K562 (cell line): ENCODE data around the gene KCNG4. TPM values are rescaled to one million over a fixed set of nuclear protein-coding genes. Genes with fewer than 3 reads are reported as not detected.
A peak's percentile ranks its signal among the peaks of the same experiment; 100 is the strongest.

Source experiments
- CBX5 ChIP-seq: IDR thresholded peaks from 2 replicates; pipeline ENCODE4 v1.6.1; 2014; ENCODE audit warnings: low read depth, borderline replicate concordance
- ELF2 ChIP-seq: fragments of 250-450 bp; sonication (Bioruptor Pico); IDR thresholded peaks from 2 replicates; pipeline ENCODE4 v1.5.0; 2021; ENCODE audit warnings: mild to moderate bottlenecking
- GABPB1 ChIP-seq: sonication (generic); formaldehyde crosslinking; IDR thresholded peaks from 2 replicates; pipeline ENCODE4 v1.8.0; 2022; ENCODE audit warnings: mild to moderate bottlenecking, missing genetic modification reagents
- GATA2 ChIP-seq: sonication (generic); formaldehyde crosslinking; IDR thresholded peaks from 2 replicates; pipeline ENCODE4 v1.4.0; 2020; ENCODE audit warnings: mild to moderate bottlenecking, missing genetic modification reagents
- GATAD2A ChIP-seq: fragments of 450-650 bp; IDR thresholded peaks from 2 replicates; pipeline ENCODE4 v1.6.1; 2017
- JUND ChIP-seq, 2 experiments: IDR thresholded peaks; 2 replicates in 1 of 2; 3 replicates in 1 of 2; pipeline ENCODE4 v1.6.1; 2011; ENCODE audit warnings: borderline replicate concordance in 2 of 2, low read depth in 2 of 2, low read length in 2 of 2, improper control_type of control experiment in 1 of 2, missing biosample characterization in 1 of 2, missing genetic modification characterization in 1 of 2, missing genetic modification reagents in 1 of 2
- KLF6 ChIP-seq: fragments of 250-450 bp; sonication (Bioruptor Pico); IDR thresholded peaks from 2 replicates; pipeline ENCODE4 v1.4.0; 2020; ENCODE audit warnings: mild to moderate bottlenecking, moderate library complexity, borderline replicate concordance
- PHB ChIP-seq: fragments of 250-450 bp; sonication (Bioruptor Pico); IDR thresholded peaks from 2 replicates; pipeline ENCODE4 v1.5.0; 2021
- RBM14 ChIP-seq: fragments of 200-400 bp; formaldehyde crosslinking; IDR thresholded peaks from 2 replicates; pipeline ENCODE4 v1.6.1; 2018; ENCODE audit warnings: low read depth, mild to moderate bottlenecking, low read length, moderate library complexity, borderline replicate concordance; ENCODE audit not compliant: insufficient read depth
- SMC3 ChIP-seq: conservative IDR thresholded peaks from 2 replicates; pipeline ENCODE4 v1.6.1; 2011; ENCODE audit warnings: low read depth, low read length, improper control_type of control experiment; ENCODE audit not compliant: insufficient read depth
- TAF7 ChIP-seq: fragments of 450-650 bp; IDR thresholded peaks from 2 replicates; pipeline ENCODE4 v1.6.1; 2016; ENCODE audit warnings: missing genetic modification characterization, missing compliant biosample characterization
- XRCC5 ChIP-seq: fragments of 200-400 bp; formaldehyde crosslinking; IDR thresholded peaks from 2 replicates; pipeline ENCODE4 v1.6.1; 2017; ENCODE audit warnings: low read depth, mild to moderate bottlenecking, low read length
- ZNF764 ChIP-seq: fragments of 250-450 bp; sonication (Bioruptor Pico); IDR thresholded peaks from 2 replicates; pipeline ENCODE4 v1.4.0; 2020; ENCODE audit warnings: low read depth, mild to moderate bottlenecking, moderate library complexity
- polyA plus RNA-seq, 8 experiments: library from polyadenylated mRNA; depleted of rRNA in 4 of 8; stranded (reverse) in 5 of 8; unstranded in 3 of 8; fragments of >200 nt; fragmentation: Nextera tagmentation in 2 of 8; fragmentation: Illumina TruSeq in 1 of 8; extraction: Ambion mirVana in 2 of 8; extraction: Trizol in 1 of 8; gene quantifications; 2 replicates each; pipeline versions ENCODE4 v1.2.1 to v1.2.3, GENCODE V29; 2011 to 2014; ENCODE audit warnings: inconsistent platforms in 1 of 8, missing spikeins in 1 of 8
- total RNA-seq, 7 experiments: library from RNA; depleted of rRNA in 6 of 7; stranded (reverse); fragments of >200 nt in 6 of 7; fragmentation: Illumina TruSeq in 2 of 7; extraction: Trizol in 2 of 7; gene quantifications; 2 replicates each; pipeline versions ENCODE4 v1.2.1 to v1.2.3, GENCODE V29; 2011 to 2021; ENCODE audit warnings: low replicate concordance in 1 of 7
- TF ChIP-seq, protein P1 (sequence below): IDR thresholded peaks from 2 replicates; pipeline ENCODE4 v1.6.1; 2011; ENCODE audit not compliant: insufficient read length; ENCODE audit errors: extremely low read depth
- TF ChIP-seq, protein P2 (sequence below): sonication (generic); formaldehyde crosslinking; IDR thresholded peaks from 2 replicates; pipeline ENCODE4 v1.8.0; 2022; ENCODE audit warnings: mild to moderate bottlenecking, missing genetic modification reagents, borderline replicate concordance
- TF ChIP-seq, protein P3 (sequence below), 2 experiments: fragments of 450-650 bp in 1 of 2; sonication (generic) in 1 of 2; formaldehyde crosslinking; conservative IDR thresholded peaks; 2 replicates each; pipeline versions ENCODE4 v1.4.0 to v1.8.1; 2020 to 2022; ENCODE audit warnings: mild to moderate bottlenecking in 1 of 2, missing genetic modification reagents in 1 of 2
- TF ChIP-seq, protein P4 (sequence below): fragments of 250-450 bp; sonication (Bioruptor Pico); IDR thresholded peaks from 2 replicates; pipeline ENCODE4 v1.9.0; 2021; ENCODE audit warnings: mild to moderate bottlenecking, inconsistent platforms

The KCNG4 gene
- total and polyA plus RNA-seq, 9 of the 15 experiments (the other 6 are each of a cell fraction or from before 2014, with no cell fraction given), result not detected

GRCh38 chr16:84186685-84187437 lies 53.0 kb downstream of the KCNG4 start, which contains the start of gene TAF1C (continued):
- TF ChIP-seq, protein P1, sequence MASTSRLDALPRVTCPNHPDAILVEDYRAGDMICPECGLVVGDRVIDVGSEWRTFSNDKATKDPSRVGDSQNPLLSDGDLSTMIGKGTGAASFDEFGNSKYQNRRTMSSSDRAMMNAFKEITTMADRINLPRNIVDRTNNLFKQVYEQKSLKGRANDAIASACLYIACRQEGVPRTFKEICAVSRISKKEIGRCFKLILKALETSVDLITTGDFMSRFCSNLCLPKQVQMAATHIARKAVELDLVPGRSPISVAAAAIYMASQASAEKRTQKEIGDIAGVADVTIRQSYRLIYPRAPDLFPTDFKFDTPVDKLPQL, result no peak
- 0 out of 2 replicates have a peak, but pooled peaks have one; percentile 14 for TF ChIP-seq CBX5
- TF ChIP-seq, protein P2, sequence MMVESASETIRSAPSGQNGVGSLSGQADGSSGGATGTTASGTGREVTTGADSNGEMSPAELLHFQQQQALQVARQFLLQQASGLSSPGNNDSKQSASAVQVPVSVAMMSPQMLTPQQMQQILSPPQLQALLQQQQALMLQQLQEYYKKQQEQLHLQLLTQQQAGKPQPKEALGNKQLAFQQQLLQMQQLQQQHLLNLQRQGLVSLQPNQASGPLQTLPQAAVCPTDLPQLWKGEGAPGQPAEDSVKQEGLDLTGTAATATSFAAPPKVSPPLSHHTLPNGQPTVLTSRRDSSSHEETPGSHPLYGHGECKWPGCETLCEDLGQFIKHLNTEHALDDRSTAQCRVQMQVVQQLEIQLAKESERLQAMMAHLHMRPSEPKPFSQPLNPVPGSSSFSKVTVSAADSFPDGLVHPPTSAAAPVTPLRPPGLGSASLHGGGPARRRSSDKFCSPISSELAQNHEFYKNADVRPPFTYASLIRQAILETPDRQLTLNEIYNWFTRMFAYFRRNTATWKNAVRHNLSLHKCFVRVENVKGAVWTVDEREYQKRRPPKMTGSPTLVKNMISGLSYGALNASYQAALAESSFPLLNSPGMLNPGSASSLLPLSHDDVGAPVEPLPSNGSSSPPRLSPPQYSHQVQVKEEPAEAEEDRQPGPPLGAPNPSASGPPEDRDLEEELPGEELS, result no peak
- no peak for TF ChIP-seq TAF7 (tag)
- peak; percentile 93; the same call in 1 of the 2 replicates for TF ChIP-seq XRCC5
- TF ChIP-seq ZNF764, result 0 out of 2 replicates have a peak, but pooled peaks have one; percentile 42
- no peak for TF ChIP-seq GATA2 (CRISPR knock-in tag)
- TF ChIP-seq, protein P3, sequence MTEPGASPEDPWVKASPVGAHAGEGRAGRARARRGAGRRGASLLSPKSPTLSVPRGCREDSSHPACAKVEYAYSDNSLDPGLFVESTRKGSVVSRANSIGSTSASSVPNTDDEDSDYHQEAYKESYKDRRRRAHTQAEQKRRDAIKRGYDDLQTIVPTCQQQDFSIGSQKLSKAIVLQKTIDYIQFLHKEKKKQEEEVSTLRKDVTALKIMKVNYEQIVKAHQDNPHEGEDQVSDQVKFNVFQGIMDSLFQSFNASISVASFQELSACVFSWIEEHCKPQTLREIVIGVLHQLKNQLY (CRISPR knock-in tag; conservative IDR thresholded peaks at IDR 0.05), result 0 out of 4 replicates have a peak, but pooled peaks of 1 of the 2 experiments have one; percentile 56
- peak; percentile 95 for TF ChIP-seq ELF2 (CRISPR knock-in tag)
- TF ChIP-seq JUND (IDR thresholded peaks at IDR 0.05; ENCODE audit: borderline replicate concordance, low read depth, low read length), result peak; percentile 67; the same call in 1 of the 2 replicates
- TF ChIP-seq JUND (tag; IDR thresholded peaks at IDR 0.05; ENCODE audit: borderline replicate concordance, low read depth, low read length), result no peak; the same call in 2 of the 3 replicates
- TF ChIP-seq GABPB1 (CRISPR knock-in tag), result peak; percentile 98
- TF ChIP-seq PHB (CRISPR knock-in tag), result 0 out of 2 replicates have a peak, but pooled peaks have one; percentile 56
- TF ChIP-seq SMC3, result peak; percentile 92
- TF ChIP-seq, protein P4, sequence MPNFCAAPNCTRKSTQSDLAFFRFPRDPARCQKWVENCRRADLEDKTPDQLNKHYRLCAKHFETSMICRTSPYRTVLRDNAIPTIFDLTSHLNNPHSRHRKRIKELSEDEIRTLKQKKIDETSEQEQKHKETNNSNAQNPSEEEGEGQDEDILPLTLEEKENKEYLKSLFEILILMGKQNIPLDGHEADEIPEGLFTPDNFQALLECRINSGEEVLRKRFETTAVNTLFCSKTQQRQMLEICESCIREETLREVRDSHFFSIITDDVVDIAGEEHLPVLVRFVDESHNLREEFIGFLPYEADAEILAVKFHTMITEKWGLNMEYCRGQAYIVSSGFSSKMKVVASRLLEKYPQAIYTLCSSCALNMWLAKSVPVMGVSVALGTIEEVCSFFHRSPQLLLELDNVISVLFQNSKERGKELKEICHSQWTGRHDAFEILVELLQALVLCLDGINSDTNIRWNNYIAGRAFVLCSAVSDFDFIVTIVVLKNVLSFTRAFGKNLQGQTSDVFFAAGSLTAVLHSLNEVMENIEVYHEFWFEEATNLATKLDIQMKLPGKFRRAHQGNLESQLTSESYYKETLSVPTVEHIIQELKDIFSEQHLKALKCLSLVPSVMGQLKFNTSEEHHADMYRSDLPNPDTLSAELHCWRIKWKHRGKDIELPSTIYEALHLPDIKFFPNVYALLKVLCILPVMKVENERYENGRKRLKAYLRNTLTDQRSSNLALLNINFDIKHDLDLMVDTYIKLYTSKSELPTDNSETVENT (CRISPR knock-in tag), result peak; percentile 44; the same call in 1 of the 2 replicates
- TF ChIP-seq KLF6 (CRISPR knock-in tag), result 0 out of 2 replicates have a peak, but pooled peaks have one; percentile 14
- TF ChIP-seq RBM14, result no peak
- TF ChIP-seq GATAD2A, result peak; percentile 41; the same call in 1 of the 2 replicates
